Neural cell (in vitro differentiated cells): Measurements from ENCODE around the gene CHRM1. TPM values are rescaled to one million over a fixed set of nuclear protein-coding genes. Genes with fewer than 3 reads are reported as not detected.

Experiments used
- H2AFZ ChIP-seq: fragments of 200-600, 300-800 bp; sonication (generic), shearing (Covaris generic); 2 replicates; pipeline ENCODE4 v1.6.0; 2014; ENCODE audit warnings: low read depth, mild to moderate bottlenecking, antibody characterized with exemption, low read length, moderate library complexity
- H3F3A ChIP-seq: fragments of 200-600 bp; shearing (Covaris generic); 2 replicates; pipeline ENCODE4 v1.6.1; 2016; ENCODE audit warnings: mild to moderate bottlenecking, moderate library complexity, mixed read lengths, antibody characterized with exemption, low read length; ENCODE audit not compliant: insufficient read depth, poor library complexity, severe bottlenecking
- H3K27ac ChIP-seq: fragments of 200-600, 300-800 bp; sonication (generic), shearing (Covaris generic); 2 replicates; pipeline ENCODE4 v1.5.1; 2014; ENCODE audit warnings: mild to moderate bottlenecking, low read length, moderate library complexity
- H3K27me3 ChIP-seq: fragments of 300-800, 200-600 bp; sonication (generic), shearing (Covaris generic); 2 replicates; pipeline ENCODE4 v1.6.0; 2014; ENCODE audit warnings: mild to moderate bottlenecking, low read depth, low read length, moderate library complexity; ENCODE audit not compliant: insufficient read depth
- H3K36me3 ChIP-seq: fragments of 300-800, 200-600 bp; sonication (generic), shearing (Covaris generic); 2 replicates; pipeline ENCODE4 v1.5.1; 2014; ENCODE audit warnings: mild to moderate bottlenecking, antibody characterized with exemption, low read length, moderate library complexity; ENCODE audit not compliant: insufficient read depth
- H3K4me2 ChIP-seq: fragments of 300-800, 200-600 bp; sonication (generic), shearing (Covaris generic); 2 replicates; pipeline ENCODE4 v1.6.0; 2014; ENCODE audit warnings: mild to moderate bottlenecking, low read length
- H3K4me3 ChIP-seq: fragments of 300-800, 200-600 bp; sonication (generic), shearing (Covaris generic); 2 replicates; pipeline ENCODE4 v1.5.1; 2014; ENCODE audit warnings: mild to moderate bottlenecking, low read length, moderate library complexity
- H3K79me2 ChIP-seq: fragments of 200-600 bp; shearing (Covaris generic); replicated peaks from 2 replicates; pipeline ENCODE4 v1.6.0; 2014; ENCODE audit warnings: mild to moderate bottlenecking, low read length, moderate library complexity; ENCODE audit not compliant: insufficient read depth
- H3K9ac ChIP-seq: fragments of 300-800, 200-600 bp; sonication (generic), shearing (Covaris generic); 2 replicates; pipeline ENCODE4 v1.6.1; 2016; ENCODE audit warnings: mild to moderate bottlenecking, low read length, mixed read lengths
- H3K9me2 ChIP-seq: fragments of 200-600 bp; shearing (Covaris generic); 2 replicates; pipeline ENCODE4 v1.6.1; 2016; ENCODE audit warnings: mild to moderate bottlenecking, low read length, mixed read lengths; ENCODE audit not compliant: insufficient read depth
- H3K9me3 ChIP-seq: fragments of 200-600, 300-800 bp; sonication (generic), shearing (Covaris generic); 2 replicates; pipeline ENCODE4 v1.6.1; 2016; ENCODE audit warnings: mild to moderate bottlenecking, mixed run types, low read length, moderate library complexity, mixed read lengths
- H4K20me1 ChIP-seq: fragments of 200-600 bp; shearing (Covaris generic); 2 replicates; pipeline ENCODE4 v1.6.1; 2016; ENCODE audit warnings: mild to moderate bottlenecking, mixed run types; ENCODE audit not compliant: insufficient read depth
- EP300 ChIP-seq: fragments of 450-650 bp; conservative IDR thresholded peaks from 2 replicates; pipeline ENCODE4 v1.6.1; 2014; ENCODE audit warnings: antibody characterized with exemption, mild to moderate bottlenecking, moderate library complexity; ENCODE audit not compliant: poor library complexity, severe bottlenecking
- EZH2 ChIP-seq: fragments of 200-600, 300-800 bp; shearing (Covaris generic), sonication (generic); IDR thresholded peaks from 2 replicates; pipeline ENCODE4 v1.6.1; 2014; ENCODE audit warnings: antibody characterized with exemption, low read length, borderline replicate concordance, mild to moderate bottlenecking; ENCODE audit not compliant: insufficient read depth, poor library complexity, severe bottlenecking
- MXI1 ChIP-seq: fragments of 450-650 bp; conservative IDR thresholded peaks from 2 replicates; pipeline ENCODE4 v1.6.1; 2014; ENCODE audit warnings: antibody characterized with exemption, mild to moderate bottlenecking; ENCODE audit not compliant: poor library complexity, severe bottlenecking
- POLR2AphosphoS5 ChIP-seq: IDR thresholded peaks from 2 replicates; pipeline ENCODE4 v1.6.1; 2012
- RAD21 ChIP-seq: fragments of 450-650 bp; conservative IDR thresholded peaks from 2 replicates; pipeline ENCODE4 v1.6.1; 2014; ENCODE audit warnings: antibody characterized with exemption, mild to moderate bottlenecking, moderate library complexity
- REST ChIP-seq: IDR thresholded peaks from 2 replicates; pipeline ENCODE4 v1.6.1; 2012; ENCODE audit warnings: borderline replicate concordance
- SMC3 ChIP-seq: fragments of 450-650 bp; conservative IDR thresholded peaks from 2 replicates; pipeline ENCODE4 v1.6.1; 2014; ENCODE audit warnings: antibody characterized with exemption, mild to moderate bottlenecking, moderate library complexity; ENCODE audit not compliant: poor library complexity
- TAF1 ChIP-seq: IDR thresholded peaks from 2 replicates; pipeline ENCODE4 v1.6.1; 2012; ENCODE audit warnings: low read depth
- polyA plus RNA-seq: library from polyadenylated mRNA; depleted of rRNA; stranded (reverse); fragments of >200 nt; gene quantifications from 2 replicates; pipeline ENCODE4 v1.2.3, GENCODE V29; 2014
- TF ChIP-seq, protein P1 (sequence below): fragments of 450-650 bp; IDR thresholded peaks from 2 replicates; pipeline ENCODE4 v1.5.1; 2014; ENCODE audit warnings: antibody characterized with exemption, mild to moderate bottlenecking, moderate library complexity; ENCODE audit not compliant: poor library complexity, severe bottlenecking

The CHRM1 gene
- polyA plus RNA-seq, 1 donor from 2014 or later = not detected

DNA sequence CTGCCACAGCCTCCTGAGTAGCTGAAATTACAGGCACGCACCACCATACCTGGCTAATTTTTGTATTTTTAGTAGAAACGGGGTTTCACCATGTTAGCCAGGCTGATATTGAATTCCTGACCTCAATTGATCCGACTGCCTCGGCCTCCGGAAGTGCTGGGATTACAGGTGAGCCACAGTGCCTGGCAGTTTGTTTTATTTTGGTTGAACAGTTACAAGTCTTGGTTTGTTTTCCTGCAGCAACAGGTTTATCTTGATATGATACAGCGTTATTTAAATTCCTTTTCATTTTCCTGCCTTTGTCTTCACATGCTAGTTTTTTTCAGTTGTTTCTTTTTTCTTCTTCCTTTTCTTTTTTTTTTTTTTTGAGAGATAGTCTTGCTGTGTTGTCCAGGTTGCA is 44.5 kb downstream of the CHRM1 start:
- Histone ChIP-seq H3K4me3 (no peak overlapping the region), H3K9me3 (no peaks in the 10 kb centered on the region), H3K79me2 (peaks cover 16% of the 10 kb centered on the region), H4K20me1 (no peaks in the 10 kb centered on the region), H3K9ac (no peak overlapping the region), H3K4me2 (no peak overlapping the region), H3K27me3 (no peaks in the 10 kb centered on the region), H3K9me2 (no peaks in the 10 kb centered on the region), H3F3A (no peaks in the 10 kb centered on the region), H3K27ac (no peak overlapping the region), H2AFZ (no peak overlapping the region), H3K36me3 (no peaks in the 10 kb centered on the region)
- TF ChIP-seq, protein P1, sequence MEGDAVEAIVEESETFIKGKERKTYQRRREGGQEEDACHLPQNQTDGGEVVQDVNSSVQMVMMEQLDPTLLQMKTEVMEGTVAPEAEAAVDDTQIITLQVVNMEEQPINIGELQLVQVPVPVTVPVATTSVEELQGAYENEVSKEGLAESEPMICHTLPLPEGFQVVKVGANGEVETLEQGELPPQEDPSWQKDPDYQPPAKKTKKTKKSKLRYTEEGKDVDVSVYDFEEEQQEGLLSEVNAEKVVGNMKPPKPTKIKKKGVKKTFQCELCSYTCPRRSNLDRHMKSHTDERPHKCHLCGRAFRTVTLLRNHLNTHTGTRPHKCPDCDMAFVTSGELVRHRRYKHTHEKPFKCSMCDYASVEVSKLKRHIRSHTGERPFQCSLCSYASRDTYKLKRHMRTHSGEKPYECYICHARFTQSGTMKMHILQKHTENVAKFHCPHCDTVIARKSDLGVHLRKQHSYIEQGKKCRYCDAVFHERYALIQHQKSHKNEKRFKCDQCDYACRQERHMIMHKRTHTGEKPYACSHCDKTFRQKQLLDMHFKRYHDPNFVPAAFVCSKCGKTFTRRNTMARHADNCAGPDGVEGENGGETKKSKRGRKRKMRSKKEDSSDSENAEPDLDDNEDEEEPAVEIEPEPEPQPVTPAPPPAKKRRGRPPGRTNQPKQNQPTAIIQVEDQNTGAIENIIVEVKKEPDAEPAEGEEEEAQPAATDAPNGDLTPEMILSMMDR = no peak
- TF ChIP-seq TAF1 (no peak), POLR2AphosphoS5 (no peak), RAD21 (no peak), EZH2 (no peak), MXI1 (no peak), EP300 (no peak), SMC3 (no peak), REST (no peak)

DNA sequence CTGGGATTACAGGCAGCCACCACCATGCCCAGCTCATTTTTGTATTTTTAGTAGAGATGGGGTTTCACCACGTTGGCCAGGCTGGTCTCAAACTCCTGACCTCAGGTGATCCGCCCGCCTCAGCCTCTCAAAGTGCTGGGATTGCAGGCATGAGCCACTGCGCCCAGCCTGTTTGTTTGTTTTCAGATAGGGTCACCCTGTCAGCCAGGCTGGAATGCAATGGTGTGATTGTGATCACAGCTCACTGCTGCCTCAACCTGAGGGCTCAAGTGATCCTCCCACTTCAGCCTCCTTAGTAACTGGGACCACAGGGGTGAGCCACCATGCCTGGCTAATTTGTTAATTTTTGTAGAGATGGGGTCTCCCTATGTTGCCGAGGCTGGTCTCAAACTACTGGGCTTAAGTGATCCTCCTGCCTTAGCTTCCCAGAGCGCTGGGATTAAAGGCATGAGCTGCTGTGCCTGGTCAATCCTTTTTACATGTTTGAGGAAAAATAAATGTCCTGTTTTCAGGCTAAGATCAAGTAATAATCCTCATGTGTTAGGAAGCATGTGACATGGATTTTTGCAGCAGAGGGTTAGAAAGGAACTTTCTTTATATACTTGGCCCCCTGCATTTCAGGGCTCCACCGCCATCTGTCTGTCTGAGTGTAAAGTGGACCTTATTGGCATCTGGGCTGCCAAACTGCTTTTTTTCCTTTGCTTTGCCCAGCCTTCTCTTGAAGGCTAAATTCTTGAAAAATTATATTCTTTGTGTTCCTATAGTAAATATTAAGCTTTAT is 45.3 kb downstream of the CHRM1 start:
- Histone ChIP-seq H3K9ac (no peak overlapping the region), H4K20me1 (no peaks in the 10 kb centered on the region), H3F3A (no peaks in the 10 kb centered on the region), H3K27ac (no peak overlapping the region), H3K4me2 (no peak overlapping the region), H3K79me2 (peaks cover 15% of the 10 kb centered on the region), H3K4me3 (no peak overlapping the region), H3K9me3 (no peaks in the 10 kb centered on the region), H3K36me3 (no peaks in the 10 kb centered on the region), H3K27me3 (no peaks in the 10 kb centered on the region), H3K9me2 (no peaks in the 10 kb centered on the region), H2AFZ (no peak overlapping the region)
- no peak for TF ChIP-seq REST
- TF ChIP-seq TAF1 = no peak
- TF ChIP-seq EZH2 = no peak
- no peak for TF ChIP-seq SMC3
- no peak for TF ChIP-seq POLR2AphosphoS5
- TF ChIP-seq, protein P1 = no peak
- TF ChIP-seq MXI1 = no peak
- no peak for TF ChIP-seq EP300
- no peak for TF ChIP-seq RAD21
